HepG2 (cell line): ENCODE results near the gene TOM1L2. TPM values are rescaled to one million over a fixed set of nuclear protein-coding genes. Genes with fewer than 3 reads are reported as not detected.
A peak's percentile ranks its signal among the peaks of the same experiment; 100 is the strongest.

ENCODE experiments used
- MYC ChIP-seq: sonication (generic); formaldehyde crosslinking; IDR thresholded peaks from 2 replicates; pipeline ENCODE4 v1.9.0; 2021; ENCODE audit warnings: missing genetic modification reagents, borderline replicate concordance
- SOX13 ChIP-seq, 3 experiments: fragments of 450-650 bp in 1 of 3; sonication (generic) in 1 of 3; formaldehyde crosslinking in 1 of 3; IDR thresholded peaks in 2 of 3; conservative IDR thresholded peaks in 1 of 3; 2 replicates each; pipeline versions ENCODE4 v1.5.0 to v1.6.1; 2016 to 2020; ENCODE audit warnings: antibody characterized with exemption in 1 of 3, mild to moderate bottlenecking in 1 of 3, missing compliant biosample characterization in 1 of 3, missing genetic modification reagents in 1 of 3, moderate library complexity in 1 of 3
- YY1 ChIP-seq: IDR thresholded peaks from 2 replicates; pipeline ENCODE4 v1.6.1; 2011; ENCODE audit warnings: low read length, low read depth, moderate library complexity, mild to moderate bottlenecking; ENCODE audit not compliant: insufficient read depth, insufficient replicate concordance
- polyA plus RNA-seq, 8 experiments: library from polyadenylated mRNA; depleted of rRNA in 3 of 8; stranded (reverse) in 7 of 8; unstranded in 1 of 8; fragments of >200 nt; fragmentation: Illumina TruSeq in 4 of 8; extraction: Trizol in 4 of 8; gene quantifications; 2 replicates each; pipeline versions ENCODE4 v1.2.1 to v1.2.3, GENCODE V29; 2011 to 2016; ENCODE audit warnings: low read depth in 4 of 8, missing spikeins in 1 of 8, mixed read lengths in 1 of 8; ENCODE audit not compliant: insufficient read depth in 1 of 8
- total RNA-seq, 5 experiments: library from RNA; depleted of rRNA; stranded (reverse); fragments of >200 nt; fragmentation: Illumina TruSeq; extraction: Trizol; gene quantifications; 2 replicates each; pipeline ENCODE4 v1.2.3, GENCODE V29; 2016; ENCODE audit warnings: low read depth in 1 of 5
- TF ChIP-seq, protein P1 (sequence below): sonication (generic); formaldehyde crosslinking; conservative IDR thresholded peaks from 2 replicates; pipeline ENCODE4 v1.4.0; 2020; ENCODE audit warnings: mild to moderate bottlenecking, missing genetic modification reagents, moderate library complexity

The TOM1L2 gene
- total and polyA plus RNA-seq, 2 of the 13 experiments (the other 11 are each of a cell fraction or from before 2014, with no cell fraction given) = 4.7 to 7.4 TPM

DNA sequence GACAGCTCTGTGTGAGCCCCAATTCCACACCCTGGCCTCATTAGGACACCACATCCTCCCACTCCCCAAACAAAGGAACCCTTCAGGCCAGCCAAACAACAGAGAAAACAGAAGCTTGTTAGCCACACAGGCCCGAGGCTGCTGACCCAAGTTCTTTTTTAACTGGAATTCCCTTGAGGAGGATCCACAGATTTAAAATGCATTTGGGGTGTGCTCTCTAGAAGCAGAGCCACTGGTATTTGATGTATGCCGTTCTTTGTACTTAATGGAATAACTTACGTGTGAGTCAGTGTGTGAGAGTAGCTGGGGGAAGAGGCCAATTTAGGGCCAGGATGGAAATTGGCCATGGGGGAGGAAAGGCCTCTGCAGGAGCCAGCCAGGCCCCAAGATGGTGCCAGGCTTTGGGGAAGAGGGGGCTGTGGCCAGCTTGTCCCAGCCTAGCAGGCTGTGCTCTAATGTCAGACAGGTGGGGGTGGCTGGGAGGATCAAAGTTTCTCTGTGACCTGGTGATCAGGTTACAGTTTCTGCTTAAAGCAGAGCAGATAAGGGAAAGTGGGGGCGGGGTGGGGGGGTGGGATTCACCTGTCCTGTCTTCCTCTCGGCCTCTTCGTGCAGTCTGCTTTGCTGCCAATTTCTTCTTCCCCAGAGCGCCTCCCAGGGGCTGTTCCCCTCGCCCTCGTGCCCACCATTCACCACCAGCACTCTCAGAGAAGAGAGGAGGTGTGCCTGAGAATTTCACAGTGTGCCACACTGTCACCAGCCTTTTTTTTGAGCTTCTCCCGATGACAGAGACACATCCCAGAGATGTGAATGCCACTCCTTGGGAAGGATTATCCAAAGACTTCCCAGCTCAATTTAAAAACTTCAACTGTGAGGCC lies 50.8 kb downstream of the TOM1L2 start (continued):
- TF ChIP-seq, protein P1, sequence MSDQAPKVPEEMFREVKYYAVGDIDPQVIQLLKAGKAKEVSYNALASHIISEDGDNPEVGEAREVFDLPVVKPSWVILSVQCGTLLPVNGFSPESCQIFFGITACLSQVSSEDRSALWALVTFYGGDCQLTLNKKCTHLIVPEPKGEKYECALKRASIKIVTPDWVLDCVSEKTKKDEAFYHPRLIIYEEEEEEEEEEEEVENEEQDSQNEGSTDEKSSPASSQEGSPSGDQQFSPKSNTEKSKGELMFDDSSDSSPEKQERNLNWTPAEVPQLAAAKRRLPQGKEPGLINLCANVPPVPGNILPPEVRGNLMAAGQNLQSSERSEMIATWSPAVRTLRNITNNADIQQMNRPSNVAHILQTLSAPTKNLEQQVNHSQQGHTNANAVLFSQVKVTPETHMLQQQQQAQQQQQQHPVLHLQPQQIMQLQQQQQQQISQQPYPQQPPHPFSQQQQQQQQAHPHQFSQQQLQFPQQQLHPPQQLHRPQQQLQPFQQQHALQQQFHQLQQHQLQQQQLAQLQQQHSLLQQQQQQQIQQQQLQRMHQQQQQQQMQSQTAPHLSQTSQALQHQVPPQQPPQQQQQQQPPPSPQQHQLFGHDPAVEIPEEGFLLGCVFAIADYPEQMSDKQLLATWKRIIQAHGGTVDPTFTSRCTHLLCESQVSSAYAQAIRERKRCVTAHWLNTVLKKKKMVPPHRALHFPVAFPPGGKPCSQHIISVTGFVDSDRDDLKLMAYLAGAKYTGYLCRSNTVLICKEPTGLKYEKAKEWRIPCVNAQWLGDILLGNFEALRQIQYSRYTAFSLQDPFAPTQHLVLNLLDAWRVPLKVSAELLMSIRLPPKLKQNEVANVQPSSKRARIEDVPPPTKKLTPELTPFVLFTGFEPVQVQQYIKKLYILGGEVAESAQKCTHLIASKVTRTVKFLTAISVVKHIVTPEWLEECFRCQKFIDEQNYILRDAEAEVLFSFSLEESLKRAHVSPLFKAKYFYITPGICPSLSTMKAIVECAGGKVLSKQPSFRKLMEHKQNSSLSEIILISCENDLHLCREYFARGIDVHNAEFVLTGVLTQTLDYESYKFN (CRISPR knock-in tag) = peak; percentile 63
- TF ChIP-seq YY1 = peak; percentile 38
- 0 out of 2 replicates have a peak, but pooled peaks have one; percentile 25 for TF ChIP-seq MYC (CRISPR knock-in tag)
- no peak for TF ChIP-seq SOX13 (IDR thresholded peaks at IDR 0.05)
- peak in 1 of 2 experiments; percentile 47; a peak in 1 of 4 replicates for TF ChIP-seq SOX13 (CRISPR knock-in tag; conservative IDR thresholded peaks at IDR 0.05 in 1 of 2, IDR thresholded peaks at IDR 0.05 in 1 of 2)
